Inflammatory macrophage treated with lipopolysaccharide for 4 hours (primary cell): ENCODE results near the gene ABI1.

Experiments used
- DNase-seq: peaks from one replicate; pipeline ENCODE4 v3.0.0-alpha.2; 2020

The ABI1 gene

DNA sequence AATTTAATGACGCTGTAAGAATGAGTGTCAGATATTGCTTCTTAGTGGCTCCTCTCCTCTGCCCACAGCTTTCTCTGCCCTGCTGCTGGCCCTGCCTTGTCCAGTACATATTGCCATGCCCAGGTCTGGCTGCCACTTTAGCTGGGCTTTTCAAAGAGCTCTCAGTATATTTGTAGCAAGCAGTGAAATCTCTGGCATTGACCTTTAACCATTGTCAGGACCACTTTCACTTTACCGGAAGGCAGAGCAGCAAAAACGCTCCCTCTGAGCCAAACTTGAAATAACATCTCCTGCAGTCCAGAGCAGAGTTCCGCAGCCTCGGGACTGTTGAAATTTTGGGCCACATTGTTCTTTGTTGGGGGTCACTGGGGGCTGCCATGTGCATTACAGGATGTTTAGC lies 149.4 kb downstream of the ABI1 start:
- no peak for DNase-seq

DNA sequence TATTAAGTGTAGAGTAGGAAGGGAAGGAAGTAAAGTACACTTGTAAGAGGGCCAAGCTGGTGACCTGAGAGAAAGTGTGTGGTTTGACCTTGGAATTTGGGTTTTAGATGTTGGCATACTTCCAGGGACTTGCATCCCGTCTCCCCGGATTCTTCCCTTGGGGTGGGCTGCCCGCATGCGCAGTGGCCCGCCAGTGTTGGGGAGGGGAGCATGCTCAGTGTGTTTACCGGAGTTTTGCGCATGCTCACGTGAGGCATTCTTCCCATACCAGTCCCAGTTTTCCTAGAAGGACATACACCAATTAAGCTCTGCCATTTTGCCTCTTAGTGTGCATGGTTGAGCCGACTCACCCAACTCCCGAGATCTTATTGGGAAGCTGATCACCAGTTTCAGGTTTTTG lies 153.8 kb downstream of the ABI1 start:
- no peak for DNase-seq

DNA sequence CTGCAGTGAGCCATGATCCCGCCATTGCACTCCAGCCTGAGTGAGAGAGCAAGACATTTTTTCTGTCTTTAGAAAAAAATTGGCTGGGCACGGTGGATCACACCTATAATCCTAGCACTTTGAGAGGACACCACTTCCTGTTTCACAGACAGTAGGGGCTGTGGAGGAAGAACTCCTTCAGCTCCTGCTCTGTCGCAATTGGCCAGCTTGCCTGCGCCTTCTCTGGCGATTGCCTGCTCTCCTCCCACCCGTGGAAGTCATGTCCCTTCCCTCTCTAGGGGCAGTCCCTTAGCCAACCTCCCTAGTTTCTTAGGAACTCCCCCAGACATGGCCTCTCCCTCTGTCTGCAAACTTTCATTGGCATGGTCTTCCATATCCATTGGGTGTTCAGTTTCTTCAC lies 154.6 kb downstream of the ABI1 start:
- peak; percentile 83 for DNase-seq

DNA sequence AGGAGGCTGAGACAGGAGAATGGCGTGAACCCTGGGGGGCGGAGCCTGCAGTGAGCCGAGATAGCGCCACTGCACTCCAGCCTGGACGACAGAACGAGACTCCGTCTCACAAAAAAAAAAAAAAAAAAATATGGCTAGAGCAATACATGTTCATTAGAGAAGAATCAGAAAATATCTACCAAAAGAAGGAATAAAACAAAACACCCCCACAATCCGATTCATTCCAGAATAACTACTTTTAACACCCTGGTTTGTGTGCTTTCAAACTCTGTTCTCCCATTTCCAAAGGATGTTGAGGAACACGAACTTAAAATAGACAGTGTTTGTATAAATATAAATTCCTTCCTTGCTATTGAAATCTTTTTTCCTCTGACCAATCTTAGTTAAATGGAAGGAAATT lies 156.8 kb downstream of the ABI1 start:
- DNase-seq, result no peak

DNA sequence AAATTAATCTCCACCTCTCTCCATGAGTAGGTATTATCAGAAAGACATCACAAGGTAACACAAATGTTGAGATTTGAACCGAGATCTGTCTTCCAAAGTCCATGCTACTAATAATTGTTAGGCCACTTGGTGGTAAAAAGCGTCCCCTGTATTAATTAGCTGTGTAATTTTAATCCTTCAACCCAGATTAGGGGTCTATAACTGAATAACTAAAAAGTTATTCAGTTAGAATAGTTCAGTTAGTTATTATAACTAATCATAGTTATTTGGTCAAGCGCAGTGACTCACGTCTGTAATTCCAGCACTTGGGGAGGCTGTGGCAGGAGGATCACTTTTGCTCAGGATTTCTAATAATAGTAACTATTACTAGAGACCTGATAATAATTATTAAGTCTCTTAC lies 157.7 kb downstream of the ABI1 start:
- DNase-seq, result no peak

DNA sequence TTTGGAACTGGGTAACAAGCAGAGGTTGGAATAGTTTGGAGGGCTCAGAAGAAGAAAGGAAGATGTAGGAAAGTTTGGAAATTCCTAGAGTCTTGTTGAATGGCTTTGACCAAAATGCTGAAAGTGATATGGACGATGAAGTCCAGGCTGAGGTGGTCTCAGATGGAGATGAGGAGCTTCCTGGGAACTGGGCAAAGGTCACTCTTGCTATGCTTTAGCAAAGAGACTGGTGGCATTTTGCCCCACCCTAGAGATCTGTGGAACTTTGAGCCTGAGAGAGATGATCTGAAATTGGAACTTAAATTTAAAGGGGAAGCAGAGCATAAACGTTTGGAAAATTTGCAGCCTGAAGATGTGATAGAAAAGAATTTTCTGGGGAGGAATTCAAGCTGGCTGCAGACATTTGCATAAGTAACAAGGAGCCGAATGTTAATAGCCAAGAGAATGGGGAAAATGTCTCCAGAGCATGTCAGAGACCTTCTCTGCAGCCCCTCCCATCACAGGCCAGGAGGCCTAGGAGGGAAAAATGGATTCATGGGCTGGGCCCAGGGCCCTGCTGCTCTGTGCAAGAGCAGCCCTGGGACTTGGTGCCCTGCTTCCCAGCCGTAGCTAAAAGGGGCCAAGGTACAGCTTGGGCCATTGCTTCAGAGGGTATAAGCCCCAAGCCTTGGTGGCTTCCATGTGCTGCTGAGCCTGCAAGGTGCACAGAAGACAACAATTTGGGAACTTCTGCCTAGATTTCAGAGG lies 159.7 kb downstream of the ABI1 start:
- no peak for DNase-seq

DNA sequence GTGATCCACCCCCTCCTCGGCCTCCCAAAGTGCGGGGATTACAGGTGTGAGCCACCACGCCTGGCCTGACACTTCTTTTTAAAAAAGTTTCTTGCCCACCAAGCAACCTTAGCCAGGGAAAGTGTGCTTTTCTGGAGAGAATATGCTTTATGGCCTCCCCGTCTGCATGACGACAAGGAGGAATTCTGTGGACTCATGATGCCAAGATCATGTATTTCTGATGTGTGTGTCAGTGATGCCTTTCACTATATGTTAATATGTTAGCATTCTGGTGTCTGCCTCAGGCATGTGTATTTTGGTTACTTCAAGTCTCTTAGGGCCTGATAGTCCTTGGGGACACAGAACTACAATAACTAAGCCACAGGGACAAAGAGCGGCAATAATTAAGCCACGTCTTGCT lies 161.1 kb downstream of the ABI1 start:
- no peak for DNase-seq

DNA sequence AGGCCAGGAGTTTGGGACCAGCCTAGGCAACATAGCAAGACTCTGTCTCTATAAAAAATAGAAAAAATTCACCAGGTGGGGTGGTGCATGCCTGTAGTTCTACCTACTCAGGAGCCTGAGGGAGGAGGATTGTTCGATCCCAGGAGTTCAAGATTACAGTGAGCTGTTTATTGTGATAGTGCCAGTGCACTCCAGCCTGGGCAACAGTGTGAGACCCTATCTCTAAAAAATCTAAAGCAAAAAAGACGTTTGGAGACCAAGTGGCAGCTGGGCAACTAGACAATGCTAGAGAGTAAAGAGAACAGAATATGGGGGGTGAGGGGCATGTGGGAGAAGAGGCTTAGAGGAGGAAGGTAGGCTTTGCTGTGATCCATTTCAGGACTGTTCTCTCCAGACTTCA lies 161.8 kb downstream of the ABI1 start:
- no peak for DNase-seq

DNA sequence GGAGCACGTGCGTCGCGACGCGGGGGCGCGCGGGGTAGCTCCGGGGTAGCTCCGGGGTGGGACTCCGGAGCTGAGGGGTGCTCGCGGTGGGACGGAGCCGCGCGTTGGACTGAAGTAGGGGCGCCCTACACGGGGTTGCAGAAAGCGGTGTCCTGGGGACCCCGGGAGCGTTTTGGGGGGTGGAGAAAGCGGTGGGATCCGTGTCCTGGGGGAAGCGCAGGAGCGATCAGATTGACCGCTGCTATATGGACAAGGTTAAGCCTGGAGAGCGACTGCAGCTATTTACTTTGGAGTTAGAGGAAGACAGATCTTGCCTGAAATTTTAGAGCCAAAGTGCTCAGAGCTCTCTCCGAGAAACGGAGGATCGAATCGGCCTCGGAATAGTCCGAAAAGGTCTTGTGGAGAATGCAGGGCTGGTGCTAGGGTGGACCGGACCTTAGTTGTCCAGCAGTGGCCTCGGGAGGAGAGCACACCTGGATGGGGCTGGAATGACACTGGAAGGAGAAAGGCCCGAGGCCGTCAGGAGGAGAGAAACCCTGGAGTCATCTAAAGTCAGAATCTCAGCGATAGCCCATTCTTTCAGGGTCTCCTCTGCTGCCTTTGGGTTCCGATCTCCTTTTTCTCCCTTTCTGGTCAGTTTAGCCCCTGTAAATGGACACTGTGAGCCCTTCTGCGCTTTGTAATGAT lies 162.7 kb downstream of the ABI1 start:
- no peak for DNase-seq

DNA sequence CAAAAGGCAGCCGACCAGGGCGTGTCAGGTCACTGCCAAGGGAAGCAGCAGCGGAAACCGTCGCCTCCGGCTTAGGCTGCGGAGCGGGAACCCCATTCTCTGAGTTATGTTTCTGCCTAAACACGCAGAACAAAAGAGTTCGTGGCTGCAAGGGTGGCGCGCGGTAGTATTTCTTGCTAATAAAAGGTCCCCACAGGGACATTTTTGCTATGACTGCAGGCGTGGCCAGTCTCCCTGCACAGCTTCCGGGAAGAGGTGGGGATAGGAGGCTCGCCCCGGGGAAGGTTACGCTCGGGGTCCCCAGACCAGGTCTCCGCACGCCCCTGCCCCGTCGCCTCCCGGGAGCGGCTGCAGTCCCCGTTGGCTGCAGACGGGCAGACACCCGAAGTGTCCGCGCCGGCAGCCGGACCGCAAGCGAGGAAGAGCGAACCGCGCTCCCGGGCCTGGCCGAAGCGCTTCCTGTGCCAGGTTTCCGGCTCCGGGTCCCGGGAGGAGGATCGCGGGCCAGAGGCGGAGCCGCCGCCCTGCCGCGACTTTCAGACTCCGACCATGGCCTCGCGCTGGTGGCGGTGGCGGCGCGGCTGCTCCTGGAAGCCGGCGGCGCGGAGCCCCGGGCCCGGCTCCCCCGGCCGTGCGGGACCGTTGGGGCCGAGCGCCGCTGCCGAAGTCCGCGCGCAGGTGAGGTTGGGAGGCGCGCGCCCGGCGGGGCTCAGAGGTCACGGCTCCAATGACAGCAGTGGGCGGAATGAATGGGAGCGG lies 163.4 kb downstream of the ABI1 start, which contains the start of gene PDSS1:
TSS of gene PDSS1 (plus strand) at position 539 of the 759 bp plus-strand sequence. CDS start at position 550, 11 bp downstream.
- DNase-seq, result peak; percentile 94

DNA sequence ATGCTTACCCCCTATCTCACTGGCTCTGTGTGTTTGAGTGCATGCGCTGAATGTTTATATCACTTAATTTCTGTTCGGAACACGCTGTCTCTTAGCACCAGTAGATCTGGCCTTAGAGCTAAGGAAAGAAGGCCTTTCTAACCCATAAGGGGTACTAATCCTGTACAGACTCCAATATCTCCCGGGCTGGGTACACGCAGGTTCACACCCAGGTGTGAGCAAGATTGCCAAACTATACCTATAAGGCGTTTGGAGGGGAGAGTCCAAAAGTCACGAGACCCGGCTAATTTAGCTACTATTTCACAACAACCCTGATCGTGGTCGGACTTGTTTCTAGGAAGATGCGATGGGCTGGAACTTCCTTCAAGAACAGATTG lies 164.0 kb downstream of the ABI1 start:
- no peak for DNase-seq
